OCI-LY7 (cell line): ENCODE data around the gene CACNA1I. TPM values are rescaled to one million over a fixed set of nuclear protein-coding genes. Genes with fewer than 3 reads are reported as not detected.

Experiments used
- BruUV-seq: library from RNA; stranded (reverse); fragments of 400-500 nt; replicated peaks from 2 replicates; lab custom pipeline; 2021; lab: Mats Ljungman, UMichigan
- CTCF ChIA-PET: fragments of 300-600 bp; sonication (Branson Sonifier 250); formaldehyde crosslinking; loops from one replicate; lab custom pipeline; 2022; ENCODE audit warnings: antibody characterized with exemption; ENCODE audit not compliant: unreplicated experiment; lab: Charles Lee
- POLR2A ChIA-PET: fragments of 300-600 bp; sonication (Branson Sonifier 250); formaldehyde crosslinking; loops from one replicate; lab custom pipeline; 2022; ENCODE audit warnings: antibody characterized with exemption; lab: Charles Lee
- DNase-seq: peaks from one replicate; pipeline ENCODE4 v3.0.0-alpha.2; 2015; ENCODE audit warnings: low spot score
- H2AFZ ChIP-seq: fragments of 200-600 bp; sonication (generic), shearing (Covaris generic); 2 replicates; pipeline ENCODE4 v1.6.1; 2014; ENCODE audit warnings: mild to moderate bottlenecking, antibody characterized with exemption, low read length, moderate library complexity
- H3K27ac ChIP-seq: fragments of 200-600 bp; sonication (generic); 2 replicates; pipeline ENCODE4 v1.5.1; 2014; ENCODE audit warnings: mixed run types, low read depth, mild to moderate bottlenecking, moderate library complexity, low read length, inconsistent platforms; ENCODE audit not compliant: poor library complexity, severe bottlenecking
- H3K36me3 ChIP-seq: fragments of 200-600 bp; sonication (generic); 2 replicates; pipeline ENCODE4 v1.6.1; 2014; ENCODE audit warnings: mild to moderate bottlenecking, antibody characterized with exemption, low read length, moderate library complexity, mixed read lengths; ENCODE audit not compliant: insufficient read depth
- H3K4me1 ChIP-seq: fragments of 200-600 bp; sonication (generic); 2 replicates; pipeline ENCODE4 v1.5.1; 2014; ENCODE audit warnings: mild to moderate bottlenecking, low read length; ENCODE audit not compliant: insufficient read depth, poor library complexity, severe bottlenecking
- H3K4me2 ChIP-seq: fragments of 200-600 bp; sonication (generic); 2 replicates; pipeline ENCODE4 v1.6.1; 2014; ENCODE audit warnings: mild to moderate bottlenecking, low read length
- H3K4me3 ChIP-seq: fragments of 200-600 bp; sonication (generic); 2 replicates; pipeline ENCODE4 v1.5.1; 2014; ENCODE audit warnings: mild to moderate bottlenecking, low read depth, low read length; ENCODE audit not compliant: poor library complexity, severe bottlenecking
- H3K79me2 ChIP-seq: fragments of 200-600 bp; sonication (generic); 2 replicates; pipeline ENCODE4 v1.6.1; 2016; ENCODE audit warnings: low read depth, mild to moderate bottlenecking, low read length, moderate library complexity, mixed read lengths; ENCODE audit not compliant: insufficient read depth
- H3K9me2 ChIP-seq: fragments of 200-600 bp; sonication (generic); 2 replicates; pipeline ENCODE4 v1.6.1; 2016; ENCODE audit warnings: mild to moderate bottlenecking, low read length, mixed read lengths; ENCODE audit not compliant: insufficient read depth
- H3K9me3 ChIP-seq: fragments of 200-600 bp; sonication (generic); 2 replicates; pipeline ENCODE4 v1.6.1; 2014; ENCODE audit warnings: mild to moderate bottlenecking, mixed run types, low read length, mixed read lengths
- H4K20me1 ChIP-seq: fragments of 200-600 bp; sonication (generic); 2 replicates; pipeline ENCODE4 v1.6.1; 2014; ENCODE audit warnings: mild to moderate bottlenecking, antibody characterized with exemption, low read length, moderate library complexity, mixed read lengths; ENCODE audit not compliant: insufficient read depth
- EZH2phosphoT487 ChIP-seq: fragments of 200-600 bp; sonication (generic); IDR thresholded peaks from 2 replicates; pipeline ENCODE4 v1.6.1; 2018; ENCODE audit warnings: low read depth, borderline replicate concordance, mild to moderate bottlenecking, mixed run types, antibody characterized with exemption, low read length, moderate library complexity, mixed read lengths
- intact Hi-C: fragments of 100-400 bp; cut with micrococcal nuclease; formaldehyde crosslinking; loops from one replicate; pipeline ENCODE4 v1.10.0; 2022; ENCODE audit not compliant: unreplicated experiment
- total RNA-seq, 2 experiments: library from RNA; depleted of rRNA in 1 of 2; stranded (reverse); fragments of >200 nt in 1 of 2; shearing (Covaris generic) in 1 of 2; gene quantifications; 2 replicates each; pipeline ENCODE4 v1.2.3, GENCODE V29; 2014 to 2022
- TF ChIP-seq, protein P1 (sequence below): fragments of 200-600 bp; sonication (generic); conservative IDR thresholded peaks from 2 replicates; pipeline ENCODE4 v1.5.1; 2014; ENCODE audit warnings: mild to moderate bottlenecking, antibody characterized with exemption, low read length, moderate library complexity, mixed read lengths

CACNA1I gene
- total RNA-seq, 2 experiments from 2014 or later = 0.03 TPM; not detected in 1

GRCh38 chr22:39522567-39523300 lies 47.8 kb upstream of the CACNA1I start:
- peaks cover 75% of the 10 kb centered on the region for H3K36me3 ChIP-seq
- peak overlapping the region; percentile 89 for H3K27ac ChIP-seq
- peak overlapping the region; percentile 85 for H3K4me3 ChIP-seq
- TF ChIP-seq, protein P1, sequence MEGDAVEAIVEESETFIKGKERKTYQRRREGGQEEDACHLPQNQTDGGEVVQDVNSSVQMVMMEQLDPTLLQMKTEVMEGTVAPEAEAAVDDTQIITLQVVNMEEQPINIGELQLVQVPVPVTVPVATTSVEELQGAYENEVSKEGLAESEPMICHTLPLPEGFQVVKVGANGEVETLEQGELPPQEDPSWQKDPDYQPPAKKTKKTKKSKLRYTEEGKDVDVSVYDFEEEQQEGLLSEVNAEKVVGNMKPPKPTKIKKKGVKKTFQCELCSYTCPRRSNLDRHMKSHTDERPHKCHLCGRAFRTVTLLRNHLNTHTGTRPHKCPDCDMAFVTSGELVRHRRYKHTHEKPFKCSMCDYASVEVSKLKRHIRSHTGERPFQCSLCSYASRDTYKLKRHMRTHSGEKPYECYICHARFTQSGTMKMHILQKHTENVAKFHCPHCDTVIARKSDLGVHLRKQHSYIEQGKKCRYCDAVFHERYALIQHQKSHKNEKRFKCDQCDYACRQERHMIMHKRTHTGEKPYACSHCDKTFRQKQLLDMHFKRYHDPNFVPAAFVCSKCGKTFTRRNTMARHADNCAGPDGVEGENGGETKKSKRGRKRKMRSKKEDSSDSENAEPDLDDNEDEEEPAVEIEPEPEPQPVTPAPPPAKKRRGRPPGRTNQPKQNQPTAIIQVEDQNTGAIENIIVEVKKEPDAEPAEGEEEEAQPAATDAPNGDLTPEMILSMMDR = no peak
- TF ChIP-seq EZH2phosphoT487 = no peak
- no peaks in the 10 kb centered on the region for H3K9me3 ChIP-seq
- peak overlapping the region; percentile 81 for H3K4me2 ChIP-seq
- peak; percentile 44 for DNase-seq
- BruUV-seq = no TSS peak
- H3K4me1 ChIP-seq = peaks cover 70% of the 10 kb centered on the region
- no peak overlapping the region for H2AFZ ChIP-seq
- ChIA-PET CTCF (interaction anchor here (1.4 kb wide), 1 partner anchor 27 kb away, joined by 4 read pairs; no protein-coding TSS in a partner anchor), POLR2A (interaction anchor here (1.1 kb wide), 1 partner anchor 65 kb away, joined by 3 read pairs; no protein-coding TSS in a partner anchor)
- intact Hi-C loops = no loop called here
- H3K9me2 ChIP-seq = no peaks in the 10 kb centered on the region
- peaks cover 58% of the 10 kb centered on the region for H3K79me2 ChIP-seq
- peaks cover 25% of the 10 kb centered on the region for H4K20me1 ChIP-seq

DNA sequence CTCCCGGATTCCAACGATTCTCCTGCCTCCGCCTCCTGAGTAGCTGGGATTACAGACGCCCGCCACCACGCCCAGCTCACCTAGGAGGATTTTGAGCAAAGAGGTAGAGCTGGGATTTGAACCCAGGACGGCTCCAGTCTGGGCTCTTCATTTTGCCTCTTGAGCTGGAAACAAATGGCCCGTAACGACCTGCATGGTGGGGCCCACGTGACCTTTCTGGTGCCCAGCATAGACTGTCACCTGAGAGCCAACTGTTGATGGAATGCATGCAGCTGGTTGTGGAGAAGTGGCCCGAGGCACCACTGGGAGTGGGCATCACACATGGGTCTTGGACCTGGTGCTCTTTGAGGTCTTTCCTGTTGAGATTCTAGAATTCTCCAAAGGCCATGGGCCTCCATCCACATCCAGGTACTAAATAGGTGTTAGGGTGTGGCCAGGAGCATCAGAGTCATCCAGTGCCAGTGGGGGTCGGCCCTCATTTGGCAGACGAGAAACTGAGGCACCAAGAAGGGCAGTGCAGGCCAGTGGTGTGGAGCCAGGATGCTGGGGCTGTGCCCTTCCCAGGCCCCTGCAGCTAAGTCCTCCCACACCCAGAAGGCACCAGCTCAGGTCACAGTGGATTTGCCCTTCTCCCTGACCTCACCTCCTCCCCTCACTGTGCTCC lies 46.3 kb upstream of the CACNA1I start:
- peak; percentile 37 for DNase-seq
- BruUV-seq = no TSS peak
- peaks cover 43% of the 10 kb centered on the region for H3K79me2 ChIP-seq
- peak overlapping the region; percentile 81 for H3K4me2 ChIP-seq
- H3K4me1 ChIP-seq = peaks cover 68% of the 10 kb centered on the region
- peak overlapping the region; percentile 95 for H3K27ac ChIP-seq
- ChIA-PET CTCF (interaction anchor here (1.4 kb wide), 1 partner anchor 28 kb away, joined by 4 read pairs; no protein-coding TSS in a partner anchor), POLR2A (interaction anchor here (0.7 to 1.5 kb wide), 3 partner anchors 9 to 175 kb away, joined by 3 to 7 read pairs (median 6); no protein-coding TSS in a partner anchor)
- no peaks in the 10 kb centered on the region for H3K9me3 ChIP-seq
- H3K9me2 ChIP-seq = no peaks in the 10 kb centered on the region
- TF ChIP-seq EZH2phosphoT487 = no peak
- H3K4me3 ChIP-seq = peak overlapping the region; percentile 45
- H3K36me3 ChIP-seq = peaks cover 74% of the 10 kb centered on the region
- H4K20me1 ChIP-seq = peaks cover 25% of the 10 kb centered on the region
- no peak overlapping the region for H2AFZ ChIP-seq
- intact Hi-C loops = no loop called here
